Vagina (tissue), 2 donors: ENCODE data around the gene NR2E3. TPM values are rescaled to one million over a fixed set of nuclear protein-coding genes. Genes with fewer than 3 reads are reported as not detected.

Experiments used
- DNase-seq, 2 donors: peaks; one replicate each; pipeline ENCODE4 v3.0.0-alpha.2; 2017; ENCODE audit errors: extremely low spot score in 2 of 2
- H3K27ac ChIP-seq: fragments of 200-600 bp; sonication (generic); one replicate; pipeline ENCODE4 v1.5.1; 2019
- H3K27me3 ChIP-seq: fragments of 200-600 bp; sonication (generic); one replicate; pipeline ENCODE4 v1.5.1; 2019
- H3K36me3 ChIP-seq, 2 donors: fragments of 200-600 bp; sonication (generic); one replicate each; pipeline ENCODE4 v1.5.1; 2017 to 2019
- H3K4me1 ChIP-seq: fragments of 200-600 bp; sonication (generic); one replicate; pipeline ENCODE4 v1.5.1; 2019
- H3K4me3 ChIP-seq, 2 donors: fragments of 200-600 bp; sonication (generic); 1 replicate in 1 of 2; 2 replicates in 1 of 2; pipeline ENCODE4 v1.5.1; 2016 to 2019
- H3K9me3 ChIP-seq: fragments of 200-600 bp; sonication (generic); one replicate; pipeline ENCODE4 v1.5.1; 2019
- CTCF ChIP-seq, 3 experiments: fragments of 450-650 bp in 2 of 3; fragments of 200-600 bp in 1 of 3; sonication (generic) in 1 of 3; IDR thresholded peaks; one replicate each; pipeline ENCODE4 v1.5.1; 2017 to 2019; ENCODE audit warnings: antibody characterized with exemption in 3 of 3, mild to moderate bottlenecking in 2 of 3, moderate library complexity in 2 of 3
- POLR2A ChIP-seq, 2 donors: fragments of 450-650 bp; IDR thresholded peaks; one replicate each; pipeline ENCODE4 v1.6.1; 2017; ENCODE audit warnings: antibody characterized with exemption in 2 of 2, mild to moderate bottlenecking in 2 of 2, moderate library complexity in 2 of 2
- POLR2AphosphoS5 ChIP-seq, 2 donors: sonication (generic); formaldehyde crosslinking; IDR thresholded peaks; one replicate each; pipeline ENCODE4 v1.9.0; 2017; ENCODE audit warnings: antibody characterized with exemption in 2 of 2, mild to moderate bottlenecking in 2 of 2, low read depth in 1 of 2; ENCODE audit not compliant: insufficient read depth in 1 of 2
- intact Hi-C: fragments of 100-400 bp; cut with DNase I; formaldehyde crosslinking; loops from one replicate; pipeline ENCODE4 v1.15.1; 2023
- total RNA-seq: library from RNA; depleted of rRNA; stranded (reverse); fragments of >200 nt; gene quantifications from one replicate; pipeline ENCODE4 v1.2.3, GENCODE V29; 2016

NR2E3 gene
- total RNA-seq, 1 donor from 2014 or later = 0.98 TPM

- DNase-seq = no peak
- intact Hi-C loops = no loop called here
- no peak overlapping the region for H3K4me3 ChIP-seq
- no peak overlapping the region for H3K27ac ChIP-seq
- H3K9me3 ChIP-seq = no peaks in the 10 kb centered on the region
- no peaks in the 10 kb centered on the region for H3K27me3 ChIP-seq
- H3K4me1 ChIP-seq = no peaks in the 10 kb centered on the region
- no peaks in the 10 kb centered on the region for H3K36me3 ChIP-seq
- no peak for TF ChIP-seq POLR2AphosphoS5 (IDR thresholded peaks at IDR 0.05; ENCODE audit: insufficient read depth in 1 of 2, low read depth in 1 of 2)
- peak; percentile 30 to 76 (median 42) for TF ChIP-seq CTCF (IDR thresholded peaks at IDR 0.05)
- TF ChIP-seq POLR2A (IDR thresholded peaks at IDR 0.05) = no peak
Observed at GRCh38 chr15:71780115-71780976, 30.0 kb upstream of the NR2E3 start.

GRCh38 chr15:71781179-71781964 lies 29.0 kb upstream of the NR2E3 start:
- no peak for DNase-seq
- no peaks in the 10 kb centered on the region for H3K9me3 ChIP-seq
- no peak overlapping the region for H3K27ac ChIP-seq
- TF ChIP-seq POLR2A (IDR thresholded peaks at IDR 0.05) = no peak
- TF ChIP-seq CTCF (IDR thresholded peaks at IDR 0.05) = no peak
- no peak for TF ChIP-seq POLR2AphosphoS5 (IDR thresholded peaks at IDR 0.05; ENCODE audit: insufficient read depth in 1 of 2, low read depth in 1 of 2)
- H3K4me3 ChIP-seq = no peak overlapping the region
- H3K27me3 ChIP-seq = no peaks in the 10 kb centered on the region
- intact Hi-C loops = no loop called here
- H3K4me1 ChIP-seq = no peaks in the 10 kb centered on the region
- H3K36me3 ChIP-seq = no peaks in the 10 kb centered on the region

- Histone ChIP-seq H3K4me3 (no peak overlapping the region), H3K4me1 (no peaks in the 10 kb centered on the region), H3K27me3 (no peaks in the 10 kb centered on the region), H3K36me3 (no peaks in the 10 kb centered on the region), H3K9me3 (no peaks in the 10 kb centered on the region), H3K27ac (no peak overlapping the region)
- intact Hi-C loops = no loop called here
- TF ChIP-seq POLR2AphosphoS5 (IDR thresholded peaks at IDR 0.05; ENCODE audit: insufficient read depth in 1 of 2, low read depth in 1 of 2) (no peak), POLR2A (IDR thresholded peaks at IDR 0.05) (no peak), CTCF (IDR thresholded peaks at IDR 0.05) (no peak)
- no peak for DNase-seq
Observed at GRCh38 chr15:71781965-71782265, 28.4 kb upstream of the NR2E3 start.

GRCh38 chr15:71782422-71783165 lies 27.8 kb upstream of the NR2E3 start:
- TF ChIP-seq POLR2AphosphoS5 (IDR thresholded peaks at IDR 0.05; ENCODE audit: insufficient read depth in 1 of 2, low read depth in 1 of 2) (no peak), CTCF (IDR thresholded peaks at IDR 0.05) (no peak), POLR2A (IDR thresholded peaks at IDR 0.05) (no peak)
- intact Hi-C loops = no loop called here
- Histone ChIP-seq H3K4me1 (no peaks in the 10 kb centered on the region), H3K27me3 (no peaks in the 10 kb centered on the region), H3K4me3 (no peak overlapping the region), H3K36me3 (no peaks in the 10 kb centered on the region), H3K27ac (no peak overlapping the region), H3K9me3 (no peaks in the 10 kb centered on the region)
- no peak for DNase-seq
